Spinal cord (tissue), 10 donors: ENCODE results near the gene CD52. TPM values are rescaled to one million over a fixed set of nuclear protein-coding genes. Genes with fewer than 3 reads are reported as not detected.

Source experiments
- DNase-seq, 6 donors: peaks; one replicate each; pipeline versions ENCODE4 v3.0.0 to v3.0.0-alpha.2; 2013 to 2015; ENCODE audit warnings: low spot score in 6 of 6, low read depth in 4 of 6
- H3K27ac ChIP-seq: one replicate; pipeline ENCODE4 v1.5.1; 2013; ENCODE audit warnings: low read depth, low read length, control low read depth
- H3K27me3 ChIP-seq: one replicate; pipeline ENCODE4 v1.6.1; 2013; ENCODE audit warnings: low read length; ENCODE audit not compliant: control insufficient read depth, insufficient read depth
- H3K36me3 ChIP-seq: one replicate; pipeline ENCODE4 v1.6.1; 2013; ENCODE audit warnings: low read length; ENCODE audit not compliant: control insufficient read depth, insufficient read depth
- H3K4me1 ChIP-seq: one replicate; pipeline ENCODE4 v1.6.1; 2013; ENCODE audit warnings: low read length; ENCODE audit not compliant: control insufficient read depth, insufficient read depth
- H3K4me3 ChIP-seq: one replicate; pipeline ENCODE4 v1.5.1; 2013; ENCODE audit warnings: low read depth, low read length, control low read depth
- H3K9me3 ChIP-seq: one replicate; pipeline ENCODE4 v1.6.1; 2013; ENCODE audit warnings: low read length; ENCODE audit not compliant: control insufficient read depth, insufficient read depth
- WGBS: methylation state at CpG from one replicate; pipeline ENCODE4 v1.1.5; 2013; ENCODE audit warnings: missing lambda C conversion rate; ENCODE audit not compliant: insufficient coverage; 5-methylcytosine and 5-hydroxymethylcytosine counted together
- polyA plus RNA-seq, 2 donors: library from polyadenylated mRNA; unstranded; fragments of 120-200 nt; gene quantifications; one replicate each; pipeline ENCODE4 v1.2.1, GENCODE V29; 2013; ENCODE audit not compliant: insufficient read length in 2 of 2
- total RNA-seq, 2 donors: library from RNA; depleted of rRNA in 1 of 2; stranded (reverse); fragments of 120-200 nt in 1 of 2; fragments of >200 nt in 1 of 2; gene quantifications; one replicate each; pipeline versions ENCODE4 v1.2.3 to v1.2.4, GENCODE V29; 2013 to 2014
- donor health status: healthy.

The CD52 gene
- total and polyA plus RNA-seq, 4 donors = 0.57 to 1.4 (median 1.2) TPM

- WGBS = 92% methylated on average over 12 of the region's 12 CpGs
- no peak overlapping the region for H3K27ac ChIP-seq
- no peaks in the 10 kb centered on the region for H3K9me3 ChIP-seq
- no peak overlapping the region for H3K4me3 ChIP-seq
- DNase-seq = no peak
- no peaks in the 10 kb centered on the region for H3K27me3 ChIP-seq
- peaks cover 46% of the 10 kb centered on the region for H3K36me3 ChIP-seq
- peaks cover 48% of the 10 kb centered on the region for H3K4me1 ChIP-seq
Measured at GRCh38 chr1:26283871-26284596, 33.7 kb upstream of the CD52 start.

GRCh38 chr1:26284597-26285347 lies 33.0 kb upstream of the CD52 start:
- 56% methylated on average over 20 of the region's 22 CpGs for WGBS
- Histone ChIP-seq H3K4me1 (peaks cover 46% of the 10 kb centered on the region), H3K9me3 (no peaks in the 10 kb centered on the region), H3K27me3 (no peaks in the 10 kb centered on the region), H3K36me3 (peaks cover 52% of the 10 kb centered on the region), H3K4me3 (no peak overlapping the region), H3K27ac (no peak overlapping the region)
- no peak for DNase-seq

- no peaks in the 10 kb centered on the region for H3K27me3 ChIP-seq
- H3K9me3 ChIP-seq = no peaks in the 10 kb centered on the region
- DNase-seq = no peak
- no peak overlapping the region for H3K27ac ChIP-seq
- H3K36me3 ChIP-seq = peaks cover 58% of the 10 kb centered on the region
- peaks cover 40% of the 10 kb centered on the region for H3K4me1 ChIP-seq
- WGBS = 81% methylated on average over 16 of the region's 19 CpGs
- H3K4me3 ChIP-seq = no peak overlapping the region
Measured at GRCh38 chr1:26285366-26286063, 32.2 kb upstream of the CD52 start.

- Histone ChIP-seq H3K27ac (no peak overlapping the region), H3K36me3 (peaks cover 63% of the 10 kb centered on the region), H3K27me3 (no peaks in the 10 kb centered on the region), H3K4me3 (no peak overlapping the region), H3K4me1 (peaks cover 38% of the 10 kb centered on the region), H3K9me3 (no peaks in the 10 kb centered on the region)
- DNase-seq = no peak
- 100% methylated on average over 1 of the region's 2 CpGs for WGBS
Measured at GRCh38 chr1:26286064-26286416, 31.7 kb upstream of the CD52 start.

GRCh38 chr1:26287033-26287711 lies 30.6 kb upstream of the CD52 start:
- Histone ChIP-seq H3K4me1 (peaks cover 28% of the 10 kb centered on the region), H3K4me3 (no peak overlapping the region), H3K36me3 (peaks cover 68% of the 10 kb centered on the region), H3K27ac (no peak overlapping the region), H3K27me3 (no peaks in the 10 kb centered on the region), H3K9me3 (no peaks in the 10 kb centered on the region)
- WGBS = 68% methylated on average over 6 of the region's 8 CpGs
- no peak for DNase-seq

GRCh38 chr1:26287811-26288210 lies 29.9 kb upstream of the CD52 start:
- no CpG with 5 or more reads among the region's 5 CpGs for WGBS

GRCh38 chr1:26288311-26288941 lies 29.3 kb upstream of the CD52 start:
- WGBS = 53% methylated on average over 5 of the region's 5 CpGs
- Histone ChIP-seq H3K9me3 (no peaks in the 10 kb centered on the region), H3K4me1 (peaks cover 21% of the 10 kb centered on the region), H3K27ac (no peak overlapping the region), H3K27me3 (no peaks in the 10 kb centered on the region), H3K36me3 (peaks cover 57% of the 10 kb centered on the region), H3K4me3 (no peak overlapping the region)
- no peak for DNase-seq

More at GRCh38 chr1:26287811-26288210, 29.9 kb upstream of the CD52 start:
- Histone ChIP-seq H3K9me3 (no peaks in the 10 kb centered on the region), H3K27me3 (no peaks in the 10 kb centered on the region), H3K4me3 (no peak overlapping the region), H3K27ac (no peak overlapping the region), H3K4me1 (peaks cover 21% of the 10 kb centered on the region), H3K36me3 (peaks cover 63% of the 10 kb centered on the region)
- DNase-seq = no peak

GRCh38 chr1:26289158-26290059 lies 28.3 kb upstream of the CD52 start:
- H3K27me3 ChIP-seq = no peaks in the 10 kb centered on the region
- peaks cover 57% of the 10 kb centered on the region for H3K36me3 ChIP-seq
- H3K9me3 ChIP-seq = no peaks in the 10 kb centered on the region
- H3K4me3 ChIP-seq = no peak overlapping the region
- WGBS = 87% methylated on average over 19 of the region's 21 CpGs
- DNase-seq = no peak
- peaks cover 21% of the 10 kb centered on the region for H3K4me1 ChIP-seq
- H3K27ac ChIP-seq = no peak overlapping the region
